Epidermal melanocyte (primary cell): ENCODE results near the gene SLC1A3.
A peak's percentile ranks its signal among the peaks of the same experiment; 100 is the strongest.

Experiments used
- DNase-seq: peaks from one replicate; pipeline ENCODE4 v3.0.0; 2011; ENCODE audit warnings: low spot score; ENCODE audit not compliant: insufficient read length

SLC1A3 gene

DNA sequence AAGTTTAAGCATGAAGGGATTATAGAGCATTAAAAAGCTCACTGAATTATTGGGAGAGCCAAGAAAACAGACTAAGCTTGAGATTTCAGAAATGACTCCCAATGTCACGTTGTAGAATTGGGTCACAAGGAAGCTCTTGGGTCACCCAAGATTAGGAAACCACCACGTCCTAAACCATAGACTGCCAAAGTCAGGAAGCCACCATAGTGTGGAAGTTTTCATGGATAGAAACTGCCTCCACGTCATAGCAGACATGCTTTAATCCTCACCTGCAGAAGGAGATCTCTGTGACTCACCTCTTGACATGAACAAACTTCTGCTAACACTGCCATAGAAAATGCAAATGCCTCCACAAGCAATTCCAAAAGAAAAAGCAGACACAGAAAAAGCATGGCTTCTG, 106.3 kb downstream of the SLC1A3 start:
- DNase-seq, result no peak

GRCh38 chr5:36713541-36713940, 107.1 kb downstream of the SLC1A3 start:
- DNase-seq, result no peak

GRCh38 chr5:36717131-36717695, 110.8 kb downstream of the SLC1A3 start:
- no peak for DNase-seq

- no peak for DNase-seq
These were observed 112.9 kb downstream of the SLC1A3 start for GRCh38 chr5:36719282-36719681.

DNA sequence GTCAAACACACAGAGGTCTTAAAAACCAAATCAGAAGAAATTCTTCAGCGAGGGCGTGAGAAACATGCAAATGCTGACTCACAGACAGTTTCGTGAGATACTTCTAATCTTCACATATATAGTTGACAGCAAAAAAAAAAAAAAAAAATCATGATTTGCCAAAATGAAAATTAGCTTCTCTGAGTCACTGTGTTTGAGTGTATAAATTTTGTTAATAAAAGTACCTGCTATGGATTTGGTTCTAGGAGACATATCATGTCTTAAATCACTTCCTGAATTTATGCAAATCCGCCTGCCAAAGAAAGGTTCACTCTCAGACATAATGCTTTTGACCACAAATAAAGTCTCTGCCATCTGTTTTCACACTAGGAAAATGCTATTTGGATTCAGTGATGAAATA, 114.3 kb downstream of the SLC1A3 start:
- DNase-seq, result no peak

DNA sequence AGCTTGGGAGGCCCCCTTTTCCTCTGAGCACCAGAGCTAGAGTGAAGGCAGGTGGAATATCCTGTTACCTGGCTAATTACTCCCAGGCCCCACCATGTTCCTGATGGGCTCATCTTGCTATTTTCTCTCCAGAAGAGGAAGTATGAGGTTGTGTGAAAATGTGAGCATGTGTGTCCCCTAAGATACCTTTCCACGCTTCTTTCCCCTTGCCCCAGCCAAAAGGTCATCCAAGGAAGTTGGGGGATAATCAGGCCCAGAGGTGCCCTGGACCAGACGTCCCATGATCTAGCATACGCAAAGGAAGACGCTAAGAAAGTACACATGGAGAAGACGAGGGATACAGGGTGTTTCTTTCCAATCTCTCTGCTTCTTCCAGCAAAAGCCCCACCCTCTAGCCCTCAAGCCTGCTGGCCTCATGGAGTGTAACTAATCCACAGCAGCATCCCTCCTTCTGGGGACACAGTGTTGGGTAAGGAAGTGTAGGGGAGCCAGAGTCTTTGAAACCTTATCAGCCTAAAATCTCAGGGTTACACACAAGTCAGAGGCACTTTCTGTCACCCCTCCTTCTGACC, 115.3 kb downstream of the SLC1A3 start:
- no peak for DNase-seq

DNA sequence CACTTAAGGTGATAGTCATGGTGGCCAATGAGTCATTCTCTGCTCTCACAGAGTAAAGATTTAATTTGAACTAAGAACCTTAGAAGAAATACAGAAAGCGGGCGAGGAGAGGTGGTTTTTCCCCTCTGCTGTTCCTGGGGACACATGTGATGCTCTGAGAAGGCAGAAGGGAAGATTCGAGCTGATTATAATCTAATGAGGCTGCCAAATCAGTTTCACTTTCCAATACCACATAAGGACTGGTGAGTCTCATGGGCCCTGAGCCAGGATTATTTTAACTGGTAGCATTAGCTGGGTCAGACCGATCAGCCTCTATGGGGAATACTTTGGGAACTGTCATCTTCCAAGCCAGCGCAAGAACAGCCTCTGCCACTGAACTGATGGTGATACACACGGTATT, 116.5 kb downstream of the SLC1A3 start:
- no peak for DNase-seq

DNA sequence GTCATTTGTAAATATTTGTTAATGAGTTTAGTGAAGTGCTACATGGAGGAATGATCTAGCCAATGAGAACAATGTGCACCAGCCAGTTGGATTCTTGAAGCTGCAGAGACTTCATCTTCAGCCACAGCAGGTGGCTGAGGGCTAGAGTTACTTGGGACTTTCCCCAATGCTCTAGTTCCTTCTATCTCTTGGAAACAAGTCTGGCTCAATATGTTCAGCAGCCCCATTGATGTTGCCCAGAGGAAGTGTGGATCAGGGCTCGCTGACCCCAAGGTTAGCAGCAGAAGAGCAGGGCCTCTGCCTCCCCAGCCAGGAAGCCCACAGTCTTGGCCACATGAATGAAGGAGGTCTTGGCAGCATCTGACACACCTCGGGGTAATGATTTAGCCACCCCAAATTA, 117.5 kb downstream of the SLC1A3 start:
- no peak for DNase-seq

GRCh38 chr5:36724467-36725332, 118.3 kb downstream of the SLC1A3 start:
- no peak for DNase-seq

DNA sequence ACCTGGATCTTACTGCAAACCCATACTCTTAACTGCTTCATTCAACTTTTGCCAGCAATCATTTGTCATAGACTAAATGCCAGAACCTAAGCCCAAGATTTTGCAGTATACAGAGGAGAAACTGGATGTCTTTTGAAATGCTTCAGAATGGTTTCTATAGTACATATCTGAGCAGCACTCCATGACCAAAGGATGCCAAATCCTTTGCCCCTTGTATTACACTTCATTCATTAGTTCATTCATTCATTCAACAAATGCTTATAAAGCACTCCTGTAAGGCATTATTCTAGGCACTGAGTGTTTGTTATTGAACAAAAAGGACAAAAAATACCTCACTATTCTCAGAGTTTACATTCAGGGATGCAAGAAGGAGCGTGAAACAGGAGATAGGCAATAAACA, 119.9 kb downstream of the SLC1A3 start:
- DNase-seq, result no peak

GRCh38 chr5:36726767-36727166, 120.4 kb downstream of the SLC1A3 start:
- no peak for DNase-seq

- DNase-seq, result peak; percentile 46
These were observed 122.5 kb downstream of the SLC1A3 start for GRCh38 chr5:36728697-36729543.

DNA sequence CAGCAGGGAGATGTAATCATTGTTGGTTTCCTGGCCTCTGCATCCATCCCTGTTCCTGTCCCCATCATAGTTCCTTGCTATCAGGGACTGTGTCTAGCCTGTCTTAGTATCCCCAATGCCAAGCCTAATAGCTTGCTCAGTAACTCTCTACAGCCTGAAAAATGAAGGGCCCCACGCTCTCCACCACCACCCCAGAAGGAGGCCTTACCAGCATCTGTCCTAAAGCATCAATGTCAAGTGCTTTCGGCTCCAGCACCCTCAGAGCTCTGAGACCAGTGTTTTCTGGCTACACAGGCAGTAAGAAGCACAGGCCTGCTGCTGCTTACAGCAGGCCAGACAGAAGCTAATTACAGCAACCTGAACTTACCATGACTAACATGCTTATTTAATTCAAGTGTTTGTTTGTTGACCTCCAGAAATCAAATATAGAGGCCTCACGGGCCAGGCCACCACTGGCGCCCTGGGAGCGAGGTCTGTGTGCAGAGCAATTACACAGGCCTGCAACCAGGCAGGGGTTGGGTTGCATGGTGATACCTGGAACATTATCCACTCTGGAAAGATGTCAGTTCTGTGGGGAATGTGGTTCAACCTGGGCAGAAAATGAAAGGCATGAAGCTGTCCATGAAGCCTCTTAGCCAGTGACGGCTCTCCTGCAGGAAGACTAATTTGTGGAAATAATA, 124.3 kb downstream of the SLC1A3 start:
- DNase-seq, result no peak

DNA sequence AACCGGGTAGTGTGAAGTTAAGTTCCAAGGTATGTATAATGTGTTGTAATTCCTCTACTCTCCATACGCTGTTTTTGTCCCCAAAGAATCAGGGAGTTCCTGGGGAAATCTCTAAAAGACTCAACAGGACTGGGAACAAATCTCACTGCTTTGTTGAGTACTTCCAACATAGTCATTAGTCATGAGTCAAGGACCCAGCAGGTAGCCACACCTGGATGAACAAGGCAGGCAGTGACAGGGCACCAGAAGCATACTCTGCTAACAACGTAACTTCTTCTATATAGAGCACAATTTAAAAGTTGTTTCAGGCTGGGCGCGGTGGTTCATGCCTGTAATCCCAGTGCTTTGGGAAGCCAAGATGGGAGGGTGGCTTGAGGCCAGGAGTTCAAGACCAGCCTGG, 126.8 kb downstream of the SLC1A3 start:
- no peak for DNase-seq

GRCh38 chr5:36734422-36734821, 128.0 kb downstream of the SLC1A3 start:
- no peak for DNase-seq

GRCh38 chr5:36735891-36736290, 129.5 kb downstream of the SLC1A3 start:
- no peak for DNase-seq
